GM21447 (cell line): ENCODE results near the gene GNG12.

ENCODE experiments used
- ATAC-seq: cut with Tn5 transposase; IDR thresholded peaks from one replicate; pipeline ENCODE4 v1.9.1; 2021; ENCODE audit not compliant: unreplicated experiment

GNG12 gene

GRCh38 chr1:67816095-67816475, 17.2 kb downstream of the GNG12 start:
- no peak for ATAC-seq

DNA sequence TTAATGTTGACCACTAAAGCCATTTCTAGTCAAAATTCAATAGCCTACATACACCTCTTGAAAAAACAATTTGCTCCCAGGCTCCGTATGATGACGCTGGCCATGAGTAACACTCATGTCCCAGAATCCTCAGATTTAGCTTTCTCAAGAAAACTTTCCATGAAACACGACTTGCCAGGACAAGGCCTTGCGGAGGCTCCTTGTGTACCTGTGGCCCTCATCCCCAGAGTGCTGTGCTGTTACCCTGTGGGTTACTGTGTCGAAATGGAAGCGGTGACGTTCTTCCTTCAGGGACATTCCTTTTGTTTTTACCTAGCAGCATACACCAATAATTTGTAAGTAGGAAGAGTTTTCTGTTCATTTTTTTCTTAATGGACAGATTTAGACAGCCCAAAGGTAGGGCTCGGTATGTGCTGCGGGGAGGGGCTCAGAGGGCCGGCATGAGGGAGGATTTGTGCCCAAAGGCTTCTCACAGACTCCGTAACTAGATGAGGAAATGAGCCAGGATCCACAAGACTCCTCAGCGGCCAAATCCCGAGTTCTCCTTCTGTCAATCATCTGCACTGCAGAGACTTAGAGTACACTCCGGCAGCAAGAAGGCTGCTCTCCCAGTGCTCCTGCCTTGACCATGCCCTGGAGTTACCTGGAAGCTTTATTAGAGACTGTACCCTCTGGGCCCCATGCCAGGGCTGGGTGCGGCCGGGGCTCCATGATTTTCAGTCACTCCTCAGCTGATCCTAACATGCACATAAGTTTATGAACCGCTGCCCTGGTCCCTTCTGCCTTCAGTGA, 17.8 kb downstream of the GNG12 start:
- ATAC-seq: no peak

GRCh38 chr1:67814121-67814772, 19.0 kb downstream of the GNG12 start:
- no peak for ATAC-seq

GRCh38 chr1:67812226-67812625, 21.0 kb downstream of the GNG12 start:
- no peak for ATAC-seq

GRCh38 chr1:67811781-67812180, 21.5 kb downstream of the GNG12 start:
- ATAC-seq: no peak

DNA sequence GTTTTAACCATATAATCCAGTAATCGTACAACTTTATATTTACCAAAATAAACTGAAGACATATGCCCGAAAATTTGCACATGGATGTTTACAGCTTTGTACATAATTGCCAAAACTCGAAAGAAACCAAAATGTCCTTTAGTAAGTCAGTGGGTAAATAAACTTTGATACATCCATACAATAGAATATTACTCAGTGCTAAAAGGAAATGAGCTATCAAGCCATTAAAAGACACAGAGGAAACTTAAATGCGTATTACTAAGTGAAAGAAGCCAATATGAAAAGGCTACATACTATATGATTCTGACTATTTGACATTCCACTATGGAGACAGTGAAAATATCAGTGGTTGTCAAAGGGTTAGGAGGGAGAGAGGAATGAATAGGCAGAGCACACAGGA, 23.4 kb downstream of the GNG12 start:
- no peak for ATAC-seq

DNA sequence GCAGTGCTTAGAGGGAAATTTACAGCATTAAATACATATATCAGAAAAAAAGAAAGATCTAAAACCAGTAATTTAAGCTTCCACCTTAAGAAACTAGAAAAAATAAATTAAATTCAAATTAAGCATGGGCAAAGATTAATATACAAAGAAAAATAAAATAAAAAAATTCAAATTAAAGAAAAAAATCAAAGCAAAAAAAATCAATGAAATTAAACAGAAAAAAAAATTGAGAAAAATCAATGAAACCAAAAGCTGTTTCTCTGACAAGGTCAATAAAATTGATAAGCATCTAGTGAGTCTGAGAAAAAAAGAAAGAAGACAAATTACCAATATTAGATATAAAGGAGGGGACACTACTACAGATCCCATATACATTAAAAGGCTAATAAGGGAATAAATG, 26.0 kb downstream of the GNG12 start:
- no peak for ATAC-seq

DNA sequence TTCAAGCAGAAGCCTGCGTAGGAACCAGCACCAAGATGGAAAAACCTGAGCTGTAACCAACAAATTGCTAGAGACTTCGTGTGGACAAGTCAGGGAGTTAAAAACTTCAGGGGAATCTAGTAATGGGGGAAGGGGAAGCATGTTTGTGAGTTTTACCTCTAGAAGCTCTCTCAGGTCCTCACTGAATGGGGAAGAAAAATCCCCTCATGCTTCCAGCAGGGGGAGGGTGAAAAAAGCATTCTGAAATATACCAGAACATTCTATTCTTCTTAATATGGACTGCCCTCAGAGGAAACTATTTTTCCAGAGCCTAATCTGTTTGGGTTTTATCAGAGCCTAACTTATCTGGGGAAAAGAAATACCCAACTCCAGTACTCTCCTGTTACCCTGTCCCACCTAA, 28.6 kb downstream of the GNG12 start:
- ATAC-seq: no peak

GRCh38 chr1:67803380-67804279, 29.6 kb downstream of the GNG12 start:
- ATAC-seq: no peak

DNA sequence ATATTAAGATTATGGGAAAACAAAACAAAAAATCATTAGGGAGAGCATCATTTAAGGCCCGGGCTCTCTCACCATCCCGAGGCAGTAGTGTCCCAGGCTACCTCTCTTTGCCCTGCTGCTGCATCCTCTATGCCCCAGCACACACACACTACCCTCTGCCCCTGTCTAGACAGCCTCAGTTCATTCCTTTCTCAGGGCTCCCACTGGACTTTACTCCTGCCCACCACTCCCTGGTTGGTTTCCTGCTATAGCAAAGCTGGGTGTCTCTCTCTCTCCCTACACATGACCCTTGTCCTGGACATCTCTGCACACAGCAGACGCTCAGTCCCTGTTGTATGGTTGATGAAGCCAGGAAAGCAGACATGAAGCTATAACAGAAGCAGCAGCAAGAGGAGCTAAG, 30.7 kb downstream of the GNG12 start:
- ATAC-seq: no peak

DNA sequence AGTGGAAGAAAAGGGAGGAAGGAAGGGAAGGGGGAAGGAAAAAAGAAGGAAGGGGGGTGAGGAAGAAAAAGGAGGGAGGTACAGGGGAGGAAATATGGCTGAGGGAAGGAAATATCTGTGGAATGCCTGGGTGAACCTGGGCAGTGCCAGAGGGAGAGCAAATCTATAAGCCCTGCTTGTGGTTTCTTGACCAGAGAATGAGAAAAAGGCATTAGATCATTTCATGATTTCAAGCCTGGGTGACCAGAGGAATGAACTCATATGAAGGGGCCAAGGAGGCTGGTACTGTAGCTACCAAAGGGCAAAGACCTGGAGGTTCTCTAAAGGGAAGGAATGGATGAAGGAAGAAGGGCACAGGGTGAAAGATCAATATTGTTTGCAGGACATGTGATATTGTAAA, 31.4 kb downstream of the GNG12 start:
- ATAC-seq: no peak

GRCh38 chr1:67795179-67795912, 37.9 kb downstream of the GNG12 start:
- ATAC-seq: no peak

DNA sequence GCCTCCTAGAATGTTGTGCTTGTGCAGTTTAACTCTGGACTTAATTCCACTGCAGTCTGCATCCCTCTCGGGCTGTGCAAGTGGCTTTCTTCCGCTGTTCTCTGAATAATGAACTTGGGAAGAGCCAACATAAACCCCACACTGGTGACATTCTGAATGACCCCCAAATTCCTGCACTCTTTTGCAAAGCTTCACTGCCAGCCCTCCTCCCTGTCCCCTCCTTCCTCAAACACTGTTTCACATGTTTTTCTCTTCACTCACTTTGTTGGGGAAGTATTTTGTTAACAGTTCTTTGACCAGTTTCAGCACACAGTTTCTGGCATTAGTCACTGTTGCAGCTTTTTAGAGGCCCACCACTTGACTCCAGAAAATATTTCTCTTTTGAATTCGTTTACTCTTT, 39.7 kb downstream of the GNG12 start:
- ATAC-seq: no peak

- ATAC-seq: no peak
Observed at GRCh38 chr1:67792741-67793458, 40.4 kb downstream of the GNG12 start.

DNA sequence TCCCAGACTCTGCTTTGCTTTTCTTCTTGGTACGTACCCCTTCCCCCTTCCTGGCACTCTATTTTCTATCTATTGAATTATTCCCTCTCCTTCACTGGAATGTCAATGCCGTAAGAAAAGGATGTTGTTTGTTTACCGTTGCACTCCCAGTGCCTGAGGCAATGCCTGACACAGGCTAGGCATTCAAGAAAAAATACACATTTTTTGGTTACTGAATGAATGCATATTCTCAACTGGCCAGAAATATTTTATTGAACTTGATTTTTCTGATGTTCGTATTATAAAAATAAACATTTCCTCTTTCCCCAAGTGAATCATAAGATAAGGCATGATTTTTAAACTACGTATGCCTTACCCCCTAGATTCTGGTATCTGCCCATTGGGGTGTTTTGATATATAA, 41.2 kb downstream of the GNG12 start:
- no peak for ATAC-seq

DNA sequence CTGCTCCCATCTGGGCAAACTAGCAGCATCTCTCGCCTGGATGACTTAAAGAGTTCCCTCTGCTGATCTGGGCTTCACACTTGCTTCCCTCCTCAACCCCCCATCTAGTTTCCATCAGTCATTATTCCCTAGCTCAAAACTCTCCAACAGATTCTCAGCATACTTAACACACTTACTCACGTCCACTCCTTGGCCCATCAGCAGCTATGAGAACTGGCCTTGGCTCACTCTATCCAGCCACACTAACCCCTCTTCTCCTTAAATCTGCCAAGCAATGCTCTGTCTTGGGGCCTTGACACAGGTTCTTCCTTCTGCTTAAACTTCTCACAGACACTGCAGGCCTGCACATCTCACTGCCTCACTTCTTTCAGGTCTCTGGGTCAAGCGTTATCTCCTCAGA, 41.6 kb downstream of the GNG12 start:
- no peak for ATAC-seq

DNA sequence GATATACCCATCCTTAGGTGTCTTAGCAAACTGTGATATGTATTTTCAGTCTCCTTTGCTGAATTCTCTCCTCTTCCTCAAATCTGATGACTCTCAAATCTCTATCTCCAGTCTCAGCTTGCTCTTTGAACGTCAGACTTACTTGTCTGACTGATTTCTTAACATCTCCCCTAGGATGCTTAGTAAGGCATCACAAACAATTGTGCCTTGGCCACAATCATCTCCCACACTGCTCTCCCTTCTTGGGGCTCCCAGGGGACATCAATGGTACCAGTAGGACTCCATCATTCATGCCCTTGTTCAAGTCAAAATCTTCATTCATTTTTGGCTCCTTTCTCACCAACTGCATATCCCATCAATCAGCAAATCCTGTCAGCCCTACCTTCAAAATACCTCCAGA, 42.0 kb downstream of the GNG12 start:
- ATAC-seq: no peak

DNA sequence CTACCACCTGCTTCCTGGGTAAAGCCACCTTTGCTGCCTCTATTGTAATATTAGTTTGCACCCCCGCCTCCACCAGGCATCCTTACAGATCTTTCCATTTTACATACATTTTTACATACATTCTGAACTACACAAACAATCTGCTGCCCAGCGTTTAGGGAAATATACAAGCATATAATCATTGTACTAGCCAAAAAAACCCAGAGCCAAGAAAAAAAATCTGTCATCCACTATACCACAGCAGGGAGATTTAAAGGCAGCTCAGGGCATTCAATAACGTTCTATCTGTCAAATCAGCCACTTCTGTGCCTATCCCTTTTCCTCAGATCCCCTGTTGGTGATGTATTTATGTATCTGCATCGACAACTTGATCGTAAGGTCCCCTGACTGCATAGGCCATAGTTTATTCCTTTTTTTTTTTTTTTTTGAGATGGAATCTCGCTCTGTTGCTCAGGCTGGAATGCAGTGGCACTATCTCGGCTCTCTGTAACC, 43.0 kb downstream of the GNG12 start:
- no peak for ATAC-seq

GRCh38 chr1:67789551-67789950, 43.7 kb downstream of the GNG12 start:
- ATAC-seq: no peak

GRCh38 chr1:67788904-67789303, 44.4 kb downstream of the GNG12 start:
- ATAC-seq: no peak
